Measurements from ENCODE around the gene NAB2. TPM values are rescaled to one million over a fixed set of nuclear protein-coding genes. Genes with fewer than 3 reads are reported as not detected.

Gene NAB2
- total and polyA plus RNA-seq, 2 of the 8 experiments (the other 6 are each of a cell fraction or from before 2014, with no cell fraction given) = 20.9 to 23.5 TPM

DNA sequence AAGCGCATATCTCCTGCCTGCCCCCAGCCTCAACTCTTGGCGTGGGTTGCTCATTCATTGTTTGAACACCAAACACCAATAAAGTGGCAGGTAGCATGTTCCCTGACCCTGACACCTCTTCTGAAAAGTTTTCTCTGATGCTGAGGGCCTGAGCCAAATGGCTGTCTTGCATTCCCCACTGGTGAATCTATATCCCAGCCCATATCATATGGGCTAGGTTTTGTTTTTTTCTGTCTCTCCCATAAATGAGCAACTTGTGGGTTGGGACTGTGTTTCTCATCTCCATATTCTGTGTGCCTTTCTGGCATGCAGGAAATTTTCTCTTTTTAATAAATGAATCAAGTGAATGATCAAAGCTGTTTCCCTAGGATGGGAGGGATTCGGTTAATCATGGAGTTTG, 44.0 kb upstream of the NAB2 start:
- Histone ChIP-seq H2AFZ (ENCODE audit: low read length) (no peak overlapping the region), H3K27ac (ENCODE audit: low read depth, low read length) (no peak overlapping the region)

More for the DNA sequence above, 44.0 kb upstream of the NAB2 start:
- Histone ChIP-seq H4K20me1 (replicated peaks in 1 of 2; ENCODE audit: control insufficient read depth in 1 of 2, insufficient read depth in 2 of 2, low read length in 2 of 2) (no peaks in the 10 kb centered on the region), H3K23me2 (ENCODE audit: low read depth, low read length) (no peaks in the 10 kb centered on the region), H3K9me3 (ENCODE audit: insufficient read depth in 2 of 2, low read depth in 1 of 2, low read length in 1 of 2) (no peaks in the 10 kb centered on the region), H4K8ac (ENCODE audit: extremely low read depth, insufficient read depth, low read length) (no peak overlapping the region), H2BK5ac (ENCODE audit: low read depth, low read length) (no peak overlapping the region), H3K79me2 (ENCODE audit: control insufficient read depth in 1 of 2, insufficient read depth in 2 of 2, low read length in 2 of 2) (no peaks in the 10 kb centered on the region), H3K23ac (ENCODE audit: insufficient read length) (no peak overlapping the region), H2AK5ac (ENCODE audit: low read depth, low read length) (no peak overlapping the region), H3K4me1 (replicated peaks in 1 of 4; ENCODE audit: control insufficient read depth in 3 of 4, insufficient read depth in 4 of 4, low read length in 3 of 4) (no peaks in the 10 kb centered on the region), H4K5ac (ENCODE audit: insufficient read length, low read depth, low read length) (no peak overlapping the region), H3K4ac (replicated peaks; ENCODE audit: insufficient read length, low read depth, low read length) (no peak overlapping the region), H3K56ac (replicated peaks; ENCODE audit: insufficient read length, low read depth, low read length) (no peak overlapping the region), H2BK20ac (ENCODE audit: low read length) (no peak overlapping the region), H3K9ac (replicated peaks in 1 of 4; ENCODE audit: extremely low read depth in 1 of 4, low read depth in 3 of 4, low read length in 3 of 4) (no peak overlapping the region), H3K18ac (ENCODE audit: extremely low read depth, low read length) (no peak overlapping the region), H2BK12ac (ENCODE audit: low read depth, low read length) (no peak overlapping the region), H3K27me3 (replicated peaks in 1 of 4; ENCODE audit: control insufficient read depth in 3 of 4, extremely low read depth in 1 of 4, insufficient read depth in 3 of 4, low read length in 3 of 4) (no peaks in the 10 kb centered on the region), H2BK120ac (replicated peaks; ENCODE audit: low read depth, low read length) (no peak overlapping the region), H3K36me3 (ENCODE audit: control insufficient read depth in 2 of 4, insufficient read depth in 4 of 4, low read length in 3 of 4) (no peaks in the 10 kb centered on the region), H4K91ac (replicated peaks; ENCODE audit: insufficient read length, low read length) (no peak overlapping the region), H3K4me3 (ENCODE audit: extremely low read depth in 1 of 4, insufficient read depth in 2 of 4, low read depth in 3 of 4, low read length in 4 of 4) (no peak overlapping the region), H3K4me2 (ENCODE audit: insufficient read depth in 1 of 2, low read depth in 2 of 2, low read length in 2 of 2) (no peak overlapping the region), H3K14ac (ENCODE audit: insufficient read length) (no peak overlapping the region), H2BK15ac (ENCODE audit: low read length) (no peak overlapping the region), H3K79me1 (ENCODE audit: low read depth, low read length) (no peaks in the 10 kb centered on the region)
- POLR2A ChIA-PET (ENCODE audit: partially characterized antibody) = interaction anchor here (1.3 kb wide), 1 partner anchor 14 kb away, joined by 4 read pairs; no protein-coding TSS in a partner anchor
- CTCF ChIA-PET (ENCODE audit: partially characterized antibody) = interaction anchor here (0.6 to 2.7 kb wide), 7 partner anchors 10 to 264 kb away, joined by 3 to 9 read pairs (median 3); no protein-coding TSS in a partner anchor
- no peak for TF ChIP-seq SRF (IDR thresholded peaks at IDR 0.05; ENCODE audit: low read depth, low read length)
- FAIRE-seq (no peak), DNase-seq (ENCODE audit: low read depth in 1 of 2, low spot score in 2 of 2) (no peak)
- WGBS, 2 experiments (ENCODE audit: extremely low coverage in 1 of 2, insufficient coverage in 1 of 2, insufficient read length in 1 of 2, insufficient replicate concordance in 2 of 2, low coverage in 1 of 2, low lambda C conversion rate in 2 of 2, missing lambda C conversion rate in 1 of 2) = 89% methylated on average over 3 of the region's 3 CpGs; no CpG with 5 or more reads in 1 of the 2 experiments
